ENCODE data around the gene SMARCB1.

The SMARCB1 gene

GRCh38 chr22:23833017-23833751 is 46.4 kb downstream of the SMARCB1 start:
- TF ChIP-seq EZH2phosphoT487 (IDR thresholded peaks at IDR 0.05; ENCODE audit: low read depth) (no peak), CTCF (IDR thresholded peaks at IDR 0.05; ENCODE audit: low read depth, low read length) (no peak)
- Histone ChIP-seq H3K4me2 (ENCODE audit: low read length) (no peak overlapping the region), H3K27ac (ENCODE audit: low read length) (no peak overlapping the region), H3K36me3 (replicated peaks; ENCODE audit: low read depth, low read length) (peaks cover 69% of the 10 kb centered on the region), H3K4me3 (ENCODE audit: low read length) (no peak overlapping the region), H4K20me1 (ENCODE audit: insufficient read depth, low read length) (0 out of 2 replicates have a peak, but pooled peaks cover 22% of the 10 kb centered on the region), H3K9me3 (ENCODE audit: insufficient read depth, low read length) (no peaks in the 10 kb centered on the region), H2AFZ (ENCODE audit: low read depth, low read length) (no peak overlapping the region), H3K79me2 (ENCODE audit: low read length) (peaks cover 16% of the 10 kb centered on the region; the same call in 1 of the 2 replicates), H3K27me3 (ENCODE audit: low read depth, low read length) (no peaks in the 10 kb centered on the region), H3K4me1 (ENCODE audit: low read length) (peaks cover 12% of the 10 kb centered on the region), H3K9ac (ENCODE audit: low read length) (no peak overlapping the region)

- Histone ChIP-seq H3K36me3 (replicated peaks; ENCODE audit: low read depth, low read length) (peaks cover 65% of the 10 kb centered on the region), H3K9ac (ENCODE audit: low read length) (no peak overlapping the region), H3K79me2 (ENCODE audit: low read length) (peaks cover 16% of the 10 kb centered on the region; the same call in 1 of the 2 replicates), H3K4me1 (ENCODE audit: low read length) (peaks cover 14% of the 10 kb centered on the region), H3K4me2 (ENCODE audit: low read length) (no peak overlapping the region), H3K4me3 (ENCODE audit: low read length) (no peak overlapping the region), H3K27me3 (ENCODE audit: low read depth, low read length) (no peaks in the 10 kb centered on the region), H2AFZ (ENCODE audit: low read depth, low read length) (no peak overlapping the region), H3K27ac (ENCODE audit: low read length) (no peak overlapping the region), H3K9me3 (ENCODE audit: insufficient read depth, low read length) (no peaks in the 10 kb centered on the region), H4K20me1 (ENCODE audit: insufficient read depth, low read length) (0 out of 2 replicates have a peak, but pooled peaks cover 22% of the 10 kb centered on the region)
- TF ChIP-seq EZH2phosphoT487 (IDR thresholded peaks at IDR 0.05; ENCODE audit: low read depth) = no peak
- no peak for TF ChIP-seq CTCF (IDR thresholded peaks at IDR 0.05; ENCODE audit: low read depth, low read length)
These were observed 47.1 kb downstream of the SMARCB1 start for GRCh38 chr22:23833911-23834317.

- H3K79me2 ChIP-seq (ENCODE audit: low read length) = peaks cover 16% of the 10 kb centered on the region; the same call in 1 of the 2 replicates
- H2AFZ ChIP-seq (ENCODE audit: low read depth, low read length) = no peak overlapping the region
- no peak overlapping the region for H3K4me3 ChIP-seq (ENCODE audit: low read length)
- H3K4me1 ChIP-seq (ENCODE audit: low read length) = peaks cover 14% of the 10 kb centered on the region
- H3K9ac ChIP-seq (ENCODE audit: low read length) = no peak overlapping the region
- H3K27me3 ChIP-seq (ENCODE audit: low read depth, low read length) = no peaks in the 10 kb centered on the region
- no peak overlapping the region for H3K27ac ChIP-seq (ENCODE audit: low read length)
- no peak for TF ChIP-seq CTCF (IDR thresholded peaks at IDR 0.05; ENCODE audit: low read depth, low read length)
- TF ChIP-seq EZH2phosphoT487 (IDR thresholded peaks at IDR 0.05; ENCODE audit: low read depth) = no peak
- 0 out of 2 replicates have a peak, but pooled peaks cover 22% of the 10 kb centered on the region for H4K20me1 ChIP-seq (ENCODE audit: insufficient read depth, low read length)
- H3K4me2 ChIP-seq (ENCODE audit: low read length) = no peak overlapping the region
- H3K9me3 ChIP-seq (ENCODE audit: insufficient read depth, low read length) = no peaks in the 10 kb centered on the region
- peaks cover 64% of the 10 kb centered on the region for H3K36me3 ChIP-seq (replicated peaks; ENCODE audit: low read depth, low read length)
These were observed 47.6 kb downstream of the SMARCB1 start for GRCh38 chr22:23834406-23834792.

- Histone ChIP-seq H3K36me3 (replicated peaks; ENCODE audit: low read depth, low read length) (peaks cover 59% of the 10 kb centered on the region), H3K79me2 (ENCODE audit: low read length) (peaks cover 16% of the 10 kb centered on the region; the same call in 1 of the 2 replicates), H3K27me3 (ENCODE audit: low read depth, low read length) (no peaks in the 10 kb centered on the region), H3K4me3 (ENCODE audit: low read length) (no peak overlapping the region), H3K9me3 (ENCODE audit: insufficient read depth, low read length) (no peaks in the 10 kb centered on the region), H4K20me1 (ENCODE audit: insufficient read depth, low read length) (0 out of 2 replicates have a peak, but pooled peaks cover 22% of the 10 kb centered on the region), H3K9ac (ENCODE audit: low read length) (no peak overlapping the region), H3K4me1 (ENCODE audit: low read length) (peaks cover 14% of the 10 kb centered on the region), H2AFZ (ENCODE audit: low read depth, low read length) (no peak overlapping the region), H3K27ac (ENCODE audit: low read length) (no peak overlapping the region), H3K4me2 (ENCODE audit: low read length) (no peak overlapping the region)
- no peak for TF ChIP-seq CTCF (IDR thresholded peaks at IDR 0.05; ENCODE audit: low read depth, low read length)
- no peak for TF ChIP-seq EZH2phosphoT487 (IDR thresholded peaks at IDR 0.05; ENCODE audit: low read depth)
These were observed 48.2 kb downstream of the SMARCB1 start for GRCh38 chr22:23834793-23835483.

Measured in OCI-LY3 (cell line).